Kidney epithelial cell (primary cell): ENCODE measurements around the gene LRRD1. TPM values are rescaled to one million over a fixed set of nuclear protein-coding genes. Genes with fewer than 3 reads are reported as not detected.
A peak's percentile ranks its signal among the peaks of the same experiment; 100 is the strongest.
"Not testable (repeated sequence)": the region's sequence is repeated elsewhere in the genome, so short reads cannot be mapped to it uniquely, and the experiment has no call there.

ENCODE experiments used
- DNase-seq: peaks from one replicate; pipeline ENCODE4 v3.0.0-alpha.2; 2010; ENCODE audit warnings: low read depth
- H3K27me3 ChIP-seq: 2 replicates; pipeline ENCODE4 v1.6.0; 2011; ENCODE audit warnings: low read length; ENCODE audit not compliant: control insufficient read depth, insufficient read depth
- H3K36me3 ChIP-seq: 2 replicates; pipeline ENCODE4 v1.5.1; 2011; ENCODE audit warnings: low read length; ENCODE audit not compliant: control insufficient read depth, insufficient read depth
- H3K4me3 ChIP-seq: 2 replicates; pipeline ENCODE4 v1.5.1; 2011; ENCODE audit warnings: low read depth, mild to moderate bottlenecking, control low read depth, low read length
- CTCF ChIP-seq: IDR thresholded peaks from 2 replicates; pipeline ENCODE4 v1.5.1; 2011; ENCODE audit warnings: mild to moderate bottlenecking, moderate library complexity, low read length, control low read depth, inconsistent platforms; ENCODE audit not compliant: insufficient read depth, poor library complexity, severe bottlenecking
- total RNA-seq: library from RNA; depleted of rRNA; stranded (reverse); fragments of >200 nt; gene quantifications from 2 replicates; pipeline ENCODE4 v1.2.3, GENCODE V29; 2015

The LRRD1 gene
- total RNA-seq, 1 donor from 2014 or later: not detected

GRCh38 chr7:92206672-92207071, 27.7 kb upstream of the LRRD1 start:
- Histone ChIP-seq H3K27me3 (no peaks in the 10 kb centered on the region), H3K4me3 (no peak overlapping the region), H3K36me3 (no peaks in the 10 kb centered on the region)
- no peak for TF ChIP-seq CTCF
- DNase-seq: no peak

GRCh38 chr7:92205987-92206386, 27.0 kb upstream of the LRRD1 start:
- DNase-seq: no peak
- H3K36me3 ChIP-seq: no peaks in the 10 kb centered on the region
- no peaks in the 10 kb centered on the region for H3K27me3 ChIP-seq
- H3K4me3 ChIP-seq: no peak overlapping the region
- TF ChIP-seq CTCF: no peak

- H3K36me3 ChIP-seq: no peaks in the 10 kb centered on the region
- TF ChIP-seq CTCF: no peak
- H3K4me3 ChIP-seq: no peak overlapping the region
- DNase-seq: no peak
- no peaks in the 10 kb centered on the region for H3K27me3 ChIP-seq
These were observed 21.8 kb upstream of the LRRD1 start for GRCh38 chr7:92200791-92201190.

GRCh38 chr7:92192326-92192725, 13.4 kb upstream of the LRRD1 start:
- no peaks in the 10 kb centered on the region for H3K36me3 ChIP-seq
- no peak for DNase-seq
- TF ChIP-seq CTCF: no peak
- H3K27me3 ChIP-seq: no peaks in the 10 kb centered on the region
- H3K4me3 ChIP-seq: no peak overlapping the region

- H3K36me3 ChIP-seq, H3K4me3 ChIP-seq, H3K27me3 ChIP-seq, DNase-seq: not testable (repeated sequence)
These were observed 10.3 kb upstream of the LRRD1 start for GRCh38 chr7:92189246-92189645.

- DNase-seq, H3K27me3 ChIP-seq, H3K4me3 ChIP-seq, H3K36me3 ChIP-seq: not testable (repeated sequence)
These were observed 5.4 kb upstream of the LRRD1 start for GRCh38 chr7:92184294-92184693.

- no peaks in the 10 kb centered on the region for H3K36me3 ChIP-seq
- H3K27me3 ChIP-seq: no peaks in the 10 kb centered on the region
- DNase-seq: peak; percentile 25
- H3K4me3 ChIP-seq: no peak overlapping the region
- TF ChIP-seq CTCF: no peak
These were observed 1.6 kb downstream of the LRRD1 start for GRCh38 chr7:92177362-92177761.

- H3K36me3 ChIP-seq, DNase-seq, H3K27me3 ChIP-seq, H3K4me3 ChIP-seq: not testable (repeated sequence)
These were observed 9.4 kb downstream of the LRRD1 start for GRCh38 chr7:92169529-92169928.
